Common myeloid progenitor, CD34-positive (primary cell): ENCODE data around the gene LEPR. TPM values are rescaled to one million over a fixed set of nuclear protein-coding genes. Genes with fewer than 3 reads are reported as not detected.
"Not testable (repeated sequence)": the region's sequence is repeated elsewhere in the genome, so short reads cannot be mapped to it uniquely, and the experiment has no call there.

Source experiments
- CTCF ChIA-PET: fragments of 350-600 bp; sonication (Branson Sonifier 250); formaldehyde crosslinking; loops from one replicate; lab custom pipeline; 2021; ENCODE audit warnings: antibody characterized with exemption; lab: Charles Lee
- POLR2A ChIA-PET: fragments of 350-600 bp; sonication (Branson Sonifier 250); formaldehyde crosslinking; loops from one replicate; lab custom pipeline; 2021; ENCODE audit warnings: antibody characterized with exemption; lab: Charles Lee
- DNase-seq, 3 donors: peaks; one replicate each; pipeline versions ENCODE4 v3.0.0 to v3.0.0-alpha.2; 2013
- H3K27ac ChIP-seq, 2 experiments: 1 replicate in 1 of 2; 2 replicates in 1 of 2; pipeline ENCODE4 v1.7.0; 2013; ENCODE audit warnings: inconsistent platforms in 2 of 2, low read length in 2 of 2, mild to moderate bottlenecking in 2 of 2, low read depth in 1 of 2, moderate library complexity in 1 of 2; ENCODE audit not compliant: severe bottlenecking in 2 of 2, insufficient read depth in 1 of 2, poor library complexity in 1 of 2
- H3K27me3 ChIP-seq, 5 experiments: replicated peaks in 2 of 5; 1 replicate in 3 of 5; 2 replicates in 2 of 5; pipeline versions ENCODE4 v1.6.1 to v1.7.0; 2013; ENCODE audit warnings: low read length in 4 of 5, mild to moderate bottlenecking in 2 of 5, moderate library complexity in 2 of 5, inconsistent platforms in 1 of 5; ENCODE audit not compliant: insufficient read depth in 5 of 5, control insufficient read depth in 4 of 5
- H3K36me3 ChIP-seq, 4 experiments: 1 replicate in 2 of 4; 2 replicates in 2 of 4; pipeline versions ENCODE4 v1.6.1 to v1.7.0; 2013; ENCODE audit warnings: low read length in 3 of 4, control low read depth in 1 of 4, mild to moderate bottlenecking in 1 of 4; ENCODE audit not compliant: control insufficient read depth in 4 of 4, insufficient read depth in 4 of 4
- H3K4me1 ChIP-seq, 4 experiments: 1 replicate in 3 of 4; 2 replicates in 1 of 4; pipeline versions ENCODE4 v1.6.1 to v1.7.1; 2013; ENCODE audit warnings: low read length in 3 of 4, mild to moderate bottlenecking in 3 of 4, control low read depth in 1 of 4, inconsistent platforms in 1 of 4, moderate library complexity in 1 of 4; ENCODE audit not compliant: control insufficient read depth in 4 of 4, insufficient read depth in 4 of 4; ENCODE audit errors: control extremely low read depth in 1 of 4
- H3K4me3 ChIP-seq, 7 experiments: 1 replicate in 4 of 7; 2 replicates in 3 of 7; pipeline versions ENCODE4 v1.5.1 to v1.7.0; 2013; ENCODE audit warnings: mild to moderate bottlenecking in 7 of 7, low read length in 6 of 7, moderate library complexity in 6 of 7, inconsistent platforms in 2 of 7, low read depth in 2 of 7, control low read depth in 1 of 7; ENCODE audit not compliant: insufficient read depth in 4 of 7, control insufficient read depth in 1 of 7; ENCODE audit errors: extremely low read depth in 1 of 7
- H3K9me3 ChIP-seq, 5 experiments: 1 replicate in 4 of 5; 2 replicates in 1 of 5; pipeline versions ENCODE4 v1.6.1 to v1.7.1; 2013; ENCODE audit warnings: low read length in 4 of 5, mild to moderate bottlenecking in 2 of 5, inconsistent platforms in 1 of 5, low read depth in 1 of 5, moderate library complexity in 1 of 5; ENCODE audit not compliant: control insufficient read depth in 4 of 5, insufficient read depth in 2 of 5; ENCODE audit errors: control extremely low read depth in 1 of 5
- WGBS: methylation state at CpG from one replicate; pipeline ENCODE4 v1.1.5; 2013; ENCODE audit not compliant: insufficient coverage; 5-methylcytosine and 5-hydroxymethylcytosine counted together
- polyA plus RNA-seq: library from polyadenylated mRNA; unstranded; fragments of 120-200 nt; gene quantifications from one replicate; pipeline ENCODE4 v1.2.1, GENCODE V29; 2013

LEPR gene
- polyA plus RNA-seq, result 8.7 TPM

DNA sequence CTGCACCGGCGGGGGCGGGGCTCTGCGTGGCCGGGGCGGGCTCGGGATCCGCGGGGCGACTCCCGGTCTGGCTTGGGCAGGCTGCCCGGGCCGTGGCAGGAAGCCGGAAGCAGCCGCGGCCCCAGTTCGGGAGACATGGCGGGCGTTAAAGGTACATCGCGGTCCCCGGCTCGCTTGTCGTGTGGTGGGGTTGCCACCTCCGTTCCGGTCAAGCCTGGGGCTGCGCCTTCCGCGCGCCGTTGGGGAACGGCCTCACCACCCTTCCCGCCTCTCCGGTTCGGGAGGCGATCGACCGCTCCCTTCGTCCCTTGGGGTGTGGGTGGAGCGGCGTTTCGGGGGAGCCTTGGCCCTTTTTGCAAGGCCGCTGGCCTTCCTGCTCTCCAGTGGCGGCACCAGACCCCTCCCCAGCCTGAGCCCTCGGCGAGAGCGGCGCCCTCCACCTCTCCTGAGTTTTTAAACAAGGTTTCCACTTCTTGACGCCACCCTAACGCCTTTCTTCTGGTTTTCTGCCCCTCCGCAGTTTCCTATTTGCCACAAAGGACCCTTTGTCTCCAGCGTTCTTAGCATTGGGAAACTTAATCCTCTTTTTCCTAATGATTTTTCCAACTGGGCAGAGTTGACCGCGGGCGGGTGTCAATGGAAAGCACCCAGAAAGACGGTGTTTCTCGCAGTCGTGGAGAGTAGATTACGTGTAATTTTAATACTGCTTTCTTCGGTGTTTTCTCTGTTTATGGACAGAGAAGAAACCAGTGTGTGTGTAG lies at the start of gene LEPR, which contains the start of gene LEPROT:
LEPR (plus strand) TSS at position 79 of the 761 bp plus-strand sequence. CDS start 144,898 bp downstream, outside the sequence.
LEPROT (plus strand) TSS at position 79 of the 761 bp plus-strand sequence; CDS start at position 136, 57 bp downstream.
- ChIA-PET CTCF (interaction anchor here (0.6 to 2.3 kb wide), 6 partner anchors 9 to 267 kb away, joined by 3 to 10 read pairs (median 3); no protein-coding TSS in a partner anchor), POLR2A (no interaction called here)
- Histone ChIP-seq H3K4me3 (peak within 1 kb of the TSS; percentile 77 to 93 (median 92)), H3K36me3 (peaks cover 6 to 12% (median 8%) of the 10 kb centered on the region in 4 experiments), H3K27ac (peak within 1 kb of the TSS; percentile 97), H3K4me1 (peaks cover 9 to 50% (median 29%) of the 10 kb centered on the region in 4 experiments), H3K9me3 (no peaks in the 10 kb centered on the region), H3K27me3 (no peaks in the 10 kb centered on the region)
- 0% methylated on average over 41 of the region's 60 CpGs for WGBS
- peak in 2 of 3 donors; percentile 72 to 84 for DNase-seq

DNA sequence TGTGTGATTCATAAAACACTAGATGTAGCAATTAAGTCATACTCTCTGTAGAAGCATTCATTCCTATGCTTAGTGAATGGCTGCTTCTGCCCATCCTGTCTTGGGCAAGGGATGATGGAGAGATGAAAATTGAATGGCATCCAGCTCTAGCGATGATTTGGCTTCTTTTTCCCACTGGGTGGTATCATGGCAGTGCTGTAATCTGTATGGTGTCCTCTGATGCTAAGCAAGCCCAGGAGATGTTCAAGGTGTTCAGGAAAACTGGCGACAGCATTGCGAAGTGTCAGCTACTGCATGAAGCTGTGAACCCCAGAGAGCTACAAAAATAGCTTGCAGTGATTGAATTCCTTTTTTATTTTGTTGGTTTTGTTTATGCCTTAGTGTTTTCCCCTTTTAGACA lies 48.9 kb upstream of the LEPR start:
- no peaks in the 10 kb centered on the region for H3K9me3 ChIP-seq
- 100% methylated on average over 1 of the region's 3 CpGs for WGBS
- peaks cover 0 to 3% (median 0%) of the 10 kb centered on the region in 4 experiments for H3K4me1 ChIP-seq
- ChIA-PET POLR2A (interaction anchor here (0.6 kb wide), 2 partner anchors 121 to 813 kb away, joined by 3 to 5 read pairs; no protein-coding TSS in a partner anchor), CTCF (no interaction called here)
- H3K27me3 ChIP-seq, result no peaks in the 10 kb centered on the region
- H3K4me3 ChIP-seq, result no peak overlapping the region
- peaks cover 0 to 13% (median 3%) of the 10 kb centered on the region in 4 experiments for H3K36me3 ChIP-seq
- DNase-seq, result no peak
- H3K27ac ChIP-seq, result no peak overlapping the region

GRCh38 chr1:65372557-65372956 lies 47.9 kb upstream of the LEPR start:
- Histone ChIP-seq H3K27me3 (no peaks in the 10 kb centered on the region), H3K27ac (no peak overlapping the region), H3K36me3 (peaks cover 0 to 7% (median 1%) of the 10 kb centered on the region in 4 experiments), H3K4me3 (no peak overlapping the region), H3K4me1 (peaks cover 0 to 3% (median 0%) of the 10 kb centered on the region in 4 experiments), H3K9me3 (no peaks in the 10 kb centered on the region)
- ChIA-PET POLR2A (no interaction called here), CTCF (interaction anchor here (0.6 kb wide), 1 partner anchor 63 kb away, joined by 3 read pairs; the partner anchor contains the start of gene DNAJC6)
- DNase-seq, result peak in 2 of 3 donors; percentile 32 to 55
- WGBS, result no CpG with 5 or more reads among the region's 1 CpG

DNA sequence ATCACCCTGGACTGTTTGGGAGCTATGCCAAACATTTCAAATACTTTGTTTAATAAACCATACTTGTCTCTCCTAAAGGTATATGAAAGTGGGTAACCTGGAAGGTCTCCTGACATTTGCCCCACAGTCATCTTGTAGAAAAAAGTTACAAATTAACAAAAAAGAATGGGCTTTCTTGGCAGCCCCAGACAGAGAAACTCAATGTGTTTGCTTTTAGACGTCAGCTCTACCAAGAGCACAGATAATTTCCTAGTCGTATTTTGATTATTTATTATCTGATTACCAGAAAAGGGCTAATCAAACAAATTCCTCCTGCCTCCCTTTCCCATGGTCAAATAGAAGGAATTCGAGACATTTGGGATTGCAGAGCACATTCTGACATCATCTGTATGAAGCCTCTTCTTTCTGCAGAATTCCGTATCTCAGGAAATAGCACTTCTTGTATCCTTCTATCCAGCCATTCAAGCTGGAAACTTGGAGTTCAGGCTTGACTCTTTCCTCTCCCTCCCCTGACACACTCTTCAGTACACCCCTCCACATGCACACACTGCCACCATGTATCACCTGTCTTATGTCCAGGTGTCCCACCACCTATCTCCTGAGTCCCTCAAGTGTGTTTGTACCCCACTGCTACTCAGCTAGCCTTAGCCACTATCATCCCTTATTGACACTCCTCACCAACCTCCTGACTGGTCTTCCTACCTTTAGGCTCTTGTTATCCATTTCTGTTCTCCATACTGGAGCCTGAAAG lies 42.8 kb upstream of the LEPR start:
- H3K27me3 ChIP-seq, result no peaks in the 10 kb centered on the region
- no peak overlapping the region for H3K4me3 ChIP-seq
- 100% methylated on average over 4 of the region's 4 CpGs for WGBS
- H3K9me3 ChIP-seq, result no peaks in the 10 kb centered on the region
- peaks cover 0 to 5% (median 2%) of the 10 kb centered on the region in 4 experiments for H3K36me3 ChIP-seq
- H3K27ac ChIP-seq, result no peak overlapping the region
- no peak for DNase-seq
- ChIA-PET CTCF (interaction anchor here (1.4 kb wide), 1 partner anchor 32 kb away, joined by 5 read pairs; no protein-coding TSS in a partner anchor), POLR2A (no interaction called here)
- peaks cover 0 to 12% (median 2%) of the 10 kb centered on the region in 4 experiments for H3K4me1 ChIP-seq

DNA sequence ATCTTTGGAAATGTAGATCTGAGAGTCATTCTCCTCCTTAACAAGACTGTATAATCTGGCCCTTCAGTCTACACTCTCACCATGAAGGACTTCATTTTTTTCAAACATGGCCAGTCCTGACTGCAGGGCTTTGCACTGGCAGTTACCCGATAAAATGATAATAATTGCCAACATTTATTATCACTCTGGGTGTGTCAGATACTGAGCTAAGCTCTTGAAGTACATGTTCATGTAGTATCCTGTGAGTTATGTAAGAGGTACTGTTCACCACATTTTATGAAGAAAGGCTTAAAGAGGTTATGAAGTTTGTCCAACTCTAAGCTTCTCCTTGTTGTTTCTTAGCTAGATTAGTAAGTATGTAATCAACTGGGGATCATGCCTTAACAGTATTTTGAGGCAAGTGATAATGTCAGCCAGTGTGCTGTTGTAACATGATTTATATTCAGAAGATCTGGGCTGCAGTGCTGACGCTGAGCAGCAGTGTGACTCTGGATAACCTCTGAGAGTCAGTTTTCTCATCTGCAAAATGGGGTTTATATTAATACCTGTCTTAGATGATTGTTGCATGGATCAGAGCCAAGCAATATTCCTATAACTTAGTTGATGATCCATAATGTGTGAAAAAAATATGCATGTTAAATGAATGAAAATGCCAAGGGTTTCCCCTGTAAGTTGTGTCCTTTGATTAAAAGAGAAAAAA lies 42.1 kb upstream of the LEPR start:
- H3K4me3 ChIP-seq, result no peak overlapping the region
- WGBS, result no CpG with 5 or more reads among the region's 2 CpGs
- H3K27ac ChIP-seq, result no peak overlapping the region
- peaks cover 0 to 12% (median 2%) of the 10 kb centered on the region in 4 experiments for H3K4me1 ChIP-seq
- ChIA-PET CTCF (interaction anchor here (1.4 kb wide), 1 partner anchor 32 kb away, joined by 5 read pairs; no protein-coding TSS in a partner anchor), POLR2A (no interaction called here)
- peak in 1 of 3 donors; percentile 16 for DNase-seq
- no peaks in the 10 kb centered on the region for H3K27me3 ChIP-seq
- no peaks in the 10 kb centered on the region for H3K9me3 ChIP-seq
- peaks cover 0 to 9% (median 4%) of the 10 kb centered on the region in 4 experiments for H3K36me3 ChIP-seq

GRCh38 chr1:65384426-65384825 lies 36.0 kb upstream of the LEPR start:
- H3K9me3 ChIP-seq, H3K27me3 ChIP-seq, DNase-seq, H3K4me3 ChIP-seq, H3K4me1 ChIP-seq, CTCF ChIA-PET, H3K27ac ChIP-seq, POLR2A ChIA-PET: not testable (repeated sequence)
- 80% methylated on average over 1 of the region's 5 CpGs for WGBS
- H3K36me3 ChIP-seq, result peaks cover 0 to 57% (median 16%) of the 10 kb centered on the region in 4 experiments
